Stimulated activated CD8-positive, alpha-beta memory T cell treated with anti-CD3 and anti-CD28 coated beads, Interleukin-2, amount 100 ng/mL, for 48 hours (primary cell): Measurements from ENCODE around the gene TMEM179B.
A peak's percentile ranks its signal among the peaks of the same experiment; 100 is the strongest.
"Not testable (repeated sequence)": the region's sequence is repeated elsewhere in the genome, so short reads cannot be mapped to it uniquely, and the experiment has no call there.

Experiments
- DNase-seq, 2 donors: peaks; one replicate each; pipeline ENCODE4 v3.0.0-alpha.2; 2020; ENCODE audit warnings: low read depth in 2 of 2

TMEM179B gene

DNA sequence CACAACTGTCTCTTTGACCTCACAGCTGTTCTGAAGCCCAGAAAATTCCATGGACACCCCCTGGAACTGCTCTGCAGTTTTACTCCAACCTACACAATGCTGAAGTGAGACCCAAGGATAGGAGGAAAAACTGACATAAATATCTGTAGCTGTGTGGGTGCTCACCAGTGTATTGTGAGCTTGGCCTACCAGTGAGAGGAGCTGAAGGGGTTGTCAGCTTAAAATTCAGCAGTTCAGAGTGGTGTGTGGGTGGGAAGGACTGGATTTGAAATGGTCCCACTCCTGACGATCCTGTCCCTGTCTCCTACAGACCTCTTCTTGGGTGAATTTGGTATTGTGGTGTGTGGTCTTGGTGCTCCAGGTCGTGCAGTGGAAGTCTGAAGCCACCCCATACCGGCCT is 2.4 kb downstream of the TMEM179B start:
- DNase-seq: no peak

DNA sequence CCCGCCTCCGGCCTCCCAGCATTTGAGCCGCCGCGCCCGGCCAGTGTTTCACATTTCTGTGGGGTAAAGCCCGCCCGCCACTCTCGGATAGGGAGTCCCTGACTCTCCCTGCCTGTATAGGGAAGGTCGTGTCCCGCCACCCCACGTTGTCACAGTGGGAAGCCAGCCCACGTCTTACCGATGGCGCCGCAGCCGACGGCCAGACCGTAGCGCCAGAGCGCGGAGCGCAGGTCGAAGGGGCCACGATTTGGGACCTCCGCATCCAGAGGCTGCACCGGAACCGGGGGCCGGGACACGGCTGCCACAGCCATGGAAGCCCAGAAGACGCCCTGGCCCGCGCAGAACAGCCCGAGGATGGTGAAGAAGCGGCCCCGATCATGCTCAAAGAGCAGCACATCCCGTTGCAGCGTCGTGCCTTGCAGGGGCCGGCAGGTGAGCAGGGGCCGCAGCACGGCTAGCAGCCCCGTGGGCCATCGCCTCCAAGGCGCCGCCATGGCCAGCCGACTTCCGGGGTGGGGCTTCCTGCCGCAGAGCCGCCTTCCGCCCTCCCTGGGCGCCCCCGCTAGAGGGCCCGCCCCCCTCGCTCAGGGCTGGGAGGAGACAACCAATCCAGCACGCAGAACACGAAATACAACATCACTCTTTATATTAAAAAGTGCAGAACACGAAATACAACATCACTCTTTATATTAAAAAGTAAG is 4.4 kb downstream of the TMEM179B start, which contains the start of gene TMEM223:
TSS of gene TMEM223 (minus strand) at position 506 of the 701 bp plus-strand sequence. CDS start at position 494, 12 bp downstream.
- peak; percentile 87 to 88 for DNase-seq

DNA sequence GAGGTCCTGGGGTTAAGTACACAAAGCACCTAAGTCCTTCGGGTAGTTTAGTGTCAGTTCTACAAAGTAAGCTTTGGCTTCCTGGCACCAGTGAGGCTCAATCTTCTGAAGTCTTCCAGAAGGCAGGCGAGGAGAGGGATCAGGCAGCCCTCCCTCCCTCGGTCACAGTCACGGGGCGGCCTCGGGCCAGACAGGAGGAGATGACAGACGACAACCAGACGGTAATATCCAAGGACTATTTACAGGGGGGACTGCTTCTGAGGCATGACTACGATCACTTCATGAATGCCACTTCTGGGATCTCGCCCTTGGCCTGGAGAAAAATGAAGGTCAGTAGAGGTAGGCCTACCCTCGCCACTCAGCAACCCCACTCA is 5.0 kb downstream of the TMEM179B start:
- no peak for DNase-seq

DNA sequence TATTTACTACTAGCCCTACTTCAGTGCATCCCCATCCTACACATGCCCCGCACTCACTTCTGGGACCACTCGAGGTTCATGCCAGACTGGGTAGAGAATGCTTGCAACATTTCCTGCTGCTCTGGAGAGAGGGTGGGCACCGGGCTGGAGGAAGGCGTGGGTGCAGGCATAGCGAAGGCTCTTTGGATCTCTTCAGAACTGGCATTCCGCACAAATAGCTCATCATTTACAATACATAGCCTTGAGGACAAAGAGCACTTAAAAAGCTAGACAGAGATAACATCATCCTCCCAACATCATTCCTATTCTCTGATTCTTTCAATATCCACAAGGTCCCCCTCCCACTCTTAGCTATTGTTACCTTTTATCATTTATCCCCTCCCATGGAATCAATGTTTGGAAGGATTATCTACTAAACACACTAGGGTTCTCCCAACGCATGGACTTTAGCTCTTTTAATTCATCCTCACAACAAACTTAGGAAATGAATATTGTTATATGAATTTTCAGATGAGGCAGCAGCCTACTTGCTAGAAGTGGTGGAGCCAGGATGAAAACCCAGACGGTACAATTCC is 7.1 kb downstream of the TMEM179B start:
- DNase-seq: no peak

DNA sequence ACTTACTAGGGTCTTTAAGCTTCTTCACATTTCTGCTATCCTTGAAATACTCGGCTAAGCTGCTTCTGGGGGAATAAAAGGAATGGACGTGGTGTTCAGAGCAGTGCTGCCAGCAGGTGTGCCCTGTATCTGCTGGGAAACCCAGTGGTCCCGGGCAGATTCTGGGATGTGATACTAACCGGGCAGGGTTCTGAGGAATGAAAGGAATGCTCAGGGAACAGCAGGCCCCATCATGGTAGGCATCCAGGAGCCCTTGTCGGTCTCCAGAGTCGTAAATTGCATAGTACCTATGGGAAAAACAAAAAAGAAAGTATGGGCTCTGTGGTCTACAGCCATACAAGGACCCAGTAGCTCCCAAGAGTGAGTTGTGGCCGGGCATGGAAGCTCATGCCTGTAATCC is 9.1 kb downstream of the TMEM179B start:
- no peak for DNase-seq

DNA sequence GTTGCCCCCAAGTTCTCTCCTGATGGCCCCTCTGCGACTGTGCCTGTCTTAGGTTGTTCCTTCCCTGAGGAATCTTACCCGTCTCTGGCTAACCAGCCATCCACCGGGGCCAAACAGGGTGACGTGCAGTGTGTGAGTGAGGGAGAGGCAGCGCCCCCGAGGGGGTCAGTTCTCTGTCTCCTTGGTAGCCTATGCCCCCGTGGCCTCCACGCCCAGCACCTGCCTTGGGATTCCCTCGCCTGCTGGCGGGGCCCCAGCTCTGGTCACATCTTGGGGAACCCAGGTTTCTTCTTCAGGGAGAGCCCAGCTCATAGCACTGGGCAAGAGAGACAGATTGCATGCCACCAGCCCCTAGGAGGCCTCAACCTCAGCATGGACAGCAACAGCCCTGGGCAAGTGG is 12.3 kb downstream of the TMEM179B start:
- DNase-seq: no peak

DNA sequence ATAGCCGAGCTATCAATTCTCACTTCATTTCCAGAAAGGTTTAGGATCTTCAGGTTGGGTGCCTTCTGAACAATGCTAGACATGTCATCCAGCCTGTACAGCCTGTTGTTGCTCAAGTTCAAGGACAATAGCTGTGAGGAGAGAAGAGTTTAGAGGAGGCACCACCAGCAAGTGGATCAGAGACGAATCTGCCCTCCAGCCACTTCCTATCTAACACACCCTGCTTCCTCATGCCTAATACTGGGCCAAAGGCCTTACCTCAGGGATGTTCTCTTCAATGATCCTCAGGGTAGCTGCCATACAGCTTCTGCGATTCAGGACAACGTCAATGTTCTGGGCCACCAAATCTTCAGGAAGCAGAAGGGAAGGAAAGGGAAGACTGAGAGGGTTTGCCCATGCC is 13.9 kb downstream of the TMEM179B start:
- no peak for DNase-seq

DNA sequence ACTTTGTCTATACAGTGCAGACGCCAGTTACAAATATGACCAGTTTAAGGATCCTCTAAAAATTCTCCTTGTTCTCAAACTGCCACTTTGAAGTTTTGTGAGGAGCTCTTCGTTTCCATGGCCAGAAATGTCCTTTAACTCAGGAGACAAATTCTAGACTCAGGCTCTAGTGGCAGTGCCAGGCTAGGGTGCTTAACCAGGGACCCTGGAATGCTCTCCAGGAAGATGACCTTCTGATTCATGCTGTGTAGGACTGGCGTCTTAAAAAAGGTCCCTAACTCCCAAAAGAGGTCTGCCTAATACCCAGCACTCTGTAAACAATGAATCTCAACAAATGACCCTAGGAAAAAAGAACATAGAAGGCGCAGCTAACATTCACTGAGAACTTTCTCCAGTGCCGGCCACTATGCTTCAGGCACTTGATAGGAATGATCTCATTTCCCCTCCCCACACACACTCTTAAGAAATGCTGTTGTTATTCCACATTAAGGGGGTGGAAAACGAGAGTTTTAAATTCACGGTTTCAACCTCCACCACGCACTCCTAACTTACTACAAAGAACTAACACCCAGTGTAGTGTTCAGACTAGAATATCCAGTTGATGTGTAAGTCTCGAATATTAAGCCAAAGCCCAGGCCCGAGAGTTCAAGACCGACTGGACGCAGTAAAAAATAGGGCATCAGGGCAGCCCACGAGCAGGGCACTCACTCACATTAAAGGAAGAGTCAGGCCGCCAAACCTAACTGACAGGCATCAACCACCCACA is 17.3 kb downstream of the TMEM179B start:
- DNase-seq: no peak

DNA sequence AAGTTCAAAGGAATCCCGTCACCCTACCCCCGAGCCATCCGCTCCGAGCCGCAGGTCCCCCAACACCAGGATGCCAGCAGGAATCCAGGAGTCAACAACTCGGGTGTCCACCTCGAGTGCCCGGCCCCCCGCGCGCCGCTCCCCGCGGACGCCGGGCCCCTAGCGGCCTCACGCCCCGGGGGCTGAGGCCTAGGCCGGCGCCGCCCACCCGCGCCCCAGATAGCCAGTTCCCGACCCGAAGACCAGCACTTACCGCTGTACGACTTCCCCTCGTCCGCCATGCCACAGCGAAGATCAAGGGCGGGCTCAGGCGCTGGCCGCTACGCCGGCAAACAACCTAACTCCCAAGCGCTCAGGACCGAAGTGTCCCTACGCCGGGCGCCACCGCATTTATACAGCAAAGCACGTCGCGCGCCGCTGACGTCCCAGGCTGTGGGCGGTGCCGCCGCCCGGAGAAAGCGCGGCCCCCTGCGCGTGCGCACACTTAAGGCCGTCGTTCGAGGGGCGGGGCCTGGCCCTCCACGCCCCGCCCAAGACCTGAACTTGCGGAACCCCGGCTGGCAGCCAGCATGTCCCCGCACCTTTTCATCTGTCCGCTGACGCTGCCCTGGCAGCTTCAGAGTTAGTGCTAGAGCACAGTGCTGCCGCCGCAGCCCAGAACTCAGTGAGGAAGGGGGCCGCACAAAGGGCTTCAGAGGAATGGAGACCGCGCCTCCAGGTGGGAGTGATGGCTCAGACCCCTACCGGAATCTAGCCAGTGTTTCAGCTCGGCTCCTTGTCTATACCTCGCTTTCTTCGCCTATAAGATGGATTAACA is 18.1 kb downstream of the TMEM179B start, which contains the start of gene NXF1:
TSS of gene NXF1 (minus strand) at position 365 of the 817 bp plus-strand sequence. CDS start at position 281, 84 bp downstream.
- DNase-seq: peak; percentile 92 to 97

DNA sequence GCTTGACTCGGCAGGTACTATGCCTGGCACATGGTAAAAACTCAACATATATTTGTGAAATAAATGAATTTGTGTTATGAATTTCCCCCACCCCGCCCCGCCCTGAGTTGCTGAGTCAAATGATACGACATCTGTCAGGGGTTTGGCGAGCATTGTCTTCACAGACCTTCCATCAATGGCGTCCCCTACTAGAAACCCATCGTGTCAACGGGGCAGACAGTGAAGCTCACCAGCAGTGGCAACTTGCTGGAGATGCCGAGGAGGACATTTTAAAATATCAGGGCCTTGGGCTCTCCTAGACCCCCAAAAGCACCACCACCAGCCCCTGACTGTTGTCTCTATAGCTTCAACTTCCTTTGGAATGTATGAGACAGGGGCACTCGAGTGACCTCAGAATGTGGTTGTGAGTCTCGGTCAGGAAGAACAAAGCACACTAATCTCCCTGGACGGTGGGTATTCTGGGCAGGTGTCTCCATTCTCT is 18.8 kb downstream of the TMEM179B start:
- no peak for DNase-seq

DNA sequence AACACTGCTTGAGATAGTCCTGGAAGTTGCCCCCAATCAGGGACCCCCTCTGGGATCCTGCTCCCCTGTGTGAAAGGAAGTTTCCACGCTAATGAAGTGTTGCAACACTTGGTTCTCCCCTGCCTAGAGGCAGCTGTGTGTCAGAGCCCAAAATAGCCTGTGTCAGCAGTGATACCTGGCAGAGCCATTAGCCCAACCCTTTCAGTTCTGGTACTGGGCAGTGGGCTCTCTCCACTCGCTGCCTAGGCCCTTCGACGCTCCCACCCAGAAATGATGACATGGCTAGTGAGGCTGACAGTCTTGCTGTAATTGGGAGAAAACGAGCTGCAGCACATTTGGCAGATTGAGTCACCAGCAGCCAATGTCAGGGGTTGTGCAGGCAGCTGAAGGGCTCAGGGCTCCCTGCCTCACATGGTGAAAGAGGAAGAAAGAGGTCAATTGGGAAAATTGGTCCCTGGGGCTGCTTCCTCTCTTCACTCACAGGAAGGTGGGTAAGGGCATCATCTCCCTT is 19.5 kb downstream of the TMEM179B start:
- DNase-seq: no peak

DNA sequence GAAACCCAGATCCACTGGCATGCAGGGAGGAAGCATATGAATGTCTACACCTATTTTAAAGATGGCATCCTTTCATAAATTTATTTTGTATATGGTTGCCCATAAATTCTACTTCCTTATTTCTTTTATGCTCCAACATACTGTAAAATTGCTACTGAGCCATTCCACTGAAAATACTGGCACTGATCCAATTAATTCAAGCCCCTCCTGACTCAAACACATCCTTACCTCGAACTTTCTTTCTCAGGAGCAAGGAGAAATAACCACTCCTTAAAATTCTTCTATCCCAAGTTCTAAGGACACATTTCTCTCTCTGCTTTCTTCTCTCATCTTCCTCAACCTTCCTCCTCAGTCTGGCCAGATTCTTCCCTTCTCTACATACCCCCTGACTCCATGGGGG is 23.5 kb downstream of the TMEM179B start:
- DNase-seq: no peak

DNA sequence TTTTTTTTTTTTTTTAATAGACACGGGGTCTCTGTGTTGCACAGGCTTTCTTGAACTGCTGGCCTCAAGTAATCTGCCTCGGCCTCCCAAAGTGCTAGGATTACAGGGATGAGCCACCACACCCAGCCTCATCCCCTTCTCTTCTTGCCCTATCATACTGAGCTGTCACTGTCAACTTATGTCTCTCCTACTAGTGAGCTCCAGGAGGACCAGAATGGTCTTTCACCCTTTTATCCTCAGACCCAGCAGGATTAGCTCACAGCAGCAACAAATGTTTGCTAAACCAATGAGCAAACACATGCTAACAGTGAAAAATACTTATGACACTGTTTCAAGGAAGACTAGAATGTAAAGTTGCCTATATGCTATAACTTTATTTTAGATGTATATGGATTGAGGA is 24.5 kb downstream of the TMEM179B start:
- DNase-seq: no peak

DNA sequence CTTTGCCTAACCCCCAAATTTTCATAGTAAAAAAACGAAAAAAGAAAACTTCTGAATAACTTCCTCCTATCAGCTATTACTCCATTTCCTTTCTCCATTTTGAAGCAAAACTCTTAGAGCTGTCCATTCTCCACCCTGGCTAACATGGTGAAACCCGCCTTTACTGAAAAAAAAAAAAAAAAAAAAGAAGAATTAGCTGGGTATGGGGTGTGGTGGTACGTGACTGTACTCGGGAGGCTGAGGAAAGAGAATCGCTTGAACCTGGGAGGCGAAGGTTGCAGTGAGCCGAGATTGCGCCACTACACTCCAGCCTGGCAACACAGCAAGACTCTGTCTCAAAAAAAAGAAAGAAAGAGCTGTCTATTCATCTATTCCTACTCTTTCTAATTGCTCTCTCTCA is 29.4 kb downstream of the TMEM179B start:
- DNase-seq: no peak

DNA sequence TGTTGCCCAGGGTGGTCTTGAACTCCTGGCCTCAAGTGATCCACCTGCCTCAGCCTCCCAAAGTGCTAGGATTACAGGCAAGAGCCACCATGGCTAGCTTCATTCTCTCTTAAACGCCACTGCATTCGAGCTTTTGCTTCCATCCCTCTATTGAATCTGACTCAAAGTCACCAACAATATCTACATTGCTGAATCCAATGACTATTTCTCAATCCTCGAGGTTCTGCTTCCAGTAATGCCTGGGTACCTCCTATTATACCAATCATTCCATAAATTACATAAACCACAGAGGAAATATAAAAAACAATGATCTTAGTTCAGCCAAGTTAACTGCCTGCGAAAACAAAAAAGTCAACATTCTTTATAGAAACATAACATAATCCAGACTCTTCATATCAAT is 29.9 kb downstream of the TMEM179B start:
- no peak for DNase-seq

DNA sequence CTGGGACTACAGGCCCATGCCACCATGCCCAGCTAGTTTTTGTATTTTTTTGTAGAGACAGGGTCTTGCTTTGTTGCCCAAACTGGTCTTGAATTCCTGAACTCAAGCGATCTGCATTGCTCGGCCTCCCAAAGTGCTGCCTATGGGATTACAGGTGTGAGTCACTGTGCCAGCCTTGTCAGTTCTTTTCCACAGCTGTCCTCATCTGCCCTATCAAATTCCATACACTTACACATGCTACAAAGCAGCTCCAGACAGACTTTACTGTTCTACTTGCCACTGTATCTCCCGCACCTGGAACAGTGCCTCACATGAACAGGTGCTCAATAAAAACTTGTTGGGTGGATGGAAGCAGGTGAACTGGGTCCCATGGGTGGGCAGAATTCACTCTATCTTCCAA is 36.5 kb downstream of the TMEM179B start:
- no peak for DNase-seq

DNA sequence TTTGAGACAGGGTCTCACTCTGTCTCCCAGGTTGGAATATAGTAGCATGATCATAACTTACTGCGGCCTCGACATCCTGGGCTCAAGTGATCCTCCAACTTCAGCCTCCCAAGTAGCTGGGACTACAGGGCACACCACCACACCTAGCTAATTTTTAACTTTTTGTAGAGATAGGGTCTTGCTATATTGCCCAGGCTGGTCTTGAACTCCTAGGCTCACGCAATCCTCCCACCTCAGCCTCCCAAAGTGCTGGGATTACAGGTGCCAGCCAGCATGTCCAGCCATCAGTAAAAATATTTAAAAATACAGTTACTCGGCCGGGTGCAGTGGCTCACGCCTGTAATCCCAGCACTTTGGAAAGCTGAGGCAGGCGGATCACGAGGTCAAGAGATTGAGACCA is 40.9 kb downstream of the TMEM179B start:
- not testable (repeated sequence) for DNase-seq

DNA sequence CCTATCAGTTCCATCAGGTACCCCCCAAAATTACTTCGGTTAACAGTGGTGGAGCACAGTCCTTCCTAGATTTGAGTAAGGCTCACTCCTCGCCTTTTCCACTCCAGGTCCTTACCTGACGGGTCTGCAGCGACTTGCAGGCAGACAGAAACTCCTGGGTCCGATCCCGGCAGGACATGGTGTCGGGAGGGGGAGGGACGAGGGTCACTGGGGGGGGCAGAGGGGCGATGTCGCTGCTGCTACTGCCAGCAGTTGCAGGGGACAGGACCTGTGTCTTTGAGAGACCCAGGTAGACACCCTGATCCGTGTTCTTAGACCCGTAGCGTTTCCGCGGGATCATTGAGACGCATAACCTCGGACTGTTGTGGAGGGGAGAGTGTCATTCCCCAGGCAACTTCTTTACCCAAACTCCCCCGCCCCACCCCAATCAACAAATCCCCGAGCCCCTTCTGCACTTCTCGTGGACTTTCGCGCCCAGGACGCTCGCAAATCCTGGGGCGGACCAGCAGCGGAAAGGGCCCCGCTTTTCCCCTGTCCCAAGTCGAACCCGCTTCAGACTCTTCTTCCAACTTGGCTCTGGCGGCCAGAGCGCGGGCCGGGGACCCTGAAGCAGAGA is 43.8 kb downstream of the TMEM179B start:
- no peak for DNase-seq

DNA sequence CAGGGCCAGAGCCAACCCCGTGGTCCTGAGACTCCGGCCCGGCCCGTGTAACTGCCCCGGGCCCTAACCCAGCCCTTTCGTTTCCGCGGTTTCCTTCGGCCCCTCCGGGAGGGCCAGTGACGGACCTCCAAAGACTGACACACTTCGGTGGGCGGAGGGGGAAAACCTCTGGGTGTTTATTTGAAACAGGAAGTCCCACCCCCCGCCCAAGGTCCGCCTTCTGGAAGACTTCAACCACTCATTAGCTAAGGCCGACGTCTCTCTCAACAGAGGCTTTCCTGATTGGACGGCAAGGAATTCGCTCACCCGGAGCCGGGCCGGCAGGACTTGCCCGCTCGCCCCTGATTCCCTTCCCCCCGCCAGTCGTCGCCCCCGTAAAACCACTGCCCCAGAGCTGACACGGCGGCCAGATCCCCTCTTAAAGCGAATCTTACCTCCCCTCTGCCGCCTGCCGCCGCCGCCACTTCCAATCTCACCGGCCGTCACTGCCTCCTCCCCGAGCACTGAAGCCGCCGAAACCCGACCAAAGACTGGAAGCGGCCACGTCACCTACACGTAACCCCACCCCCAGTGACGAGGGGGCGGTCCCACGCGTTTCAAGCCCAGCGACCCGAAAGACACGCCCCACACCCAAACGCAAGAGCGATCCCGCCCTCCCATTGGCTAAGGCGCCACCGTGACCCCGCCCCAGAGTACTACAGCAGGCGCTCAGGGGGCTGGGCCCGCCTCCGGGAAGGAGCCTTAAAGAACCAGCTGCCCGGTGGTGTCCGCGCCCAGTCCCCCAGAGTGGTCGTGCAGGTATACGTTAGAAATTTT is 44.5 kb downstream of the TMEM179B start, which contains the start of gene STX5:
TSS of gene STX5 (minus strand) at position 532 of the 816 bp plus-strand sequence. CDS start 808 bp downstream, outside the sequence.
- DNase-seq: peak; percentile 99
